Left cardiac atrium (tissue), 4 donors: ENCODE results near the gene HSP90AA1. TPM values are rescaled to one million over a fixed set of nuclear protein-coding genes. Genes with fewer than 3 reads are reported as not detected.
"Not testable (repeated sequence)": the region's sequence is repeated elsewhere in the genome, so short reads cannot be mapped to it uniquely, and the experiment has no call there.

Source experiments
- ATAC-seq, 2 donors: fragments of 200-7000 bp; cut with Tn5 transposase; one replicate each; pipeline ENCODE4 v1.9.1; 2020; ENCODE audit warnings: mild to moderate bottlenecking in 2 of 2, moderate library complexity in 2 of 2
- DNase-seq: peaks from one replicate; pipeline ENCODE4 v3.0.0-alpha.2; 2020
- intact Hi-C, 2 donors: fragments of 100-400 bp; cut with DNase I; formaldehyde crosslinking; loops; one replicate each; pipeline versions ENCODE4 v1.14.1 to v1.15.1; 2022 to 2023
- long read RNA-seq: library from polyadenylated mRNA; unstranded; transcript quantifications from one replicate; pipeline ENCODE4 v2.0.0, GENCODE V29; 2021
- total RNA-seq, 2 donors: library from RNA; stranded (reverse); fragmentation: NEBNext Ultra II Directional; extraction: Animal tissue kit (Norgen Biotek cat#: 25700); gene quantifications; one replicate each; pipeline ENCODE4 v1.2.1, GENCODE V29; 2021
- donor health status: DM: no; HTN: yes; CAD: no.
- donor health status: DM: no; HTN: yes; CAD: no; lungs with severe emphysema.
- donor health status: DM: yes; HTN: yes; CAD: no.
- donor health status: Dilated cardiomyopathy.

The HSP90AA1 gene
- 100 to 1,000 TPM; 395 to 505 TPM for total RNA-seq
- long read RNA-seq, transcript HSP90AA1-201 (11 exons, 3,379 nt) = major isoform, 8 of 76 reads
- long read RNA-seq, partial matches to known transcripts = 64 of 76 reads
- long read RNA-seq, other reads (novel, unspliced or antisense) = 4 of 76 reads

- DNase-seq (peak; percentile 96), ATAC-seq (peak; percentile 91 to 94)
- intact Hi-C loops = loop anchor here in 1 of 2 donors (5.0 kb wide), 2 partner anchors 115 to 230 kb away; partner anchors contain the start of gene ZNF839
These were observed at the start of gene HSP90AA1 for GRCh38 chr14:102086972-102087761. HSP90AA1 (minus strand) TSS chr14:102087044; CDS start chr14:102086378, 666 bp downstream.

GRCh38 chr14:102135456-102135855 is 48.6 kb upstream of the HSP90AA1 start:
- ATAC-seq, intact Hi-C loops, DNase-seq: not testable (repeated sequence)

GRCh38 chr14:102134719-102135118 is 47.9 kb upstream of the HSP90AA1 start:
- intact Hi-C loops, DNase-seq, ATAC-seq: not testable (repeated sequence)

GRCh38 chr14:102134021-102134420 is 47.2 kb upstream of the HSP90AA1 start:
- ATAC-seq, intact Hi-C loops, DNase-seq: not testable (repeated sequence)

- DNase-seq (no peak), ATAC-seq (no peak)
- intact Hi-C loops = no loop called here
These were observed 44.9 kb upstream of the HSP90AA1 start for GRCh38 chr14:102131741-102132140.

- intact Hi-C loops = no loop called here
- ATAC-seq = no peak
- no peak for DNase-seq
These were observed 40.1 kb upstream of the HSP90AA1 start for GRCh38 chr14:102126807-102127455.

GRCh38 chr14:102125546-102125945 is 38.7 kb upstream of the HSP90AA1 start:
- DNase-seq = no peak
- intact Hi-C loops = no loop called here
- ATAC-seq = no peak

- ATAC-seq (no peak), DNase-seq (no peak)
- intact Hi-C loops = no loop called here
These were observed 37.6 kb upstream of the HSP90AA1 start for GRCh38 chr14:102124419-102124818.

- intact Hi-C loops = no loop called here
- ATAC-seq (no peak), DNase-seq (no peak)
These were observed 34.7 kb upstream of the HSP90AA1 start for GRCh38 chr14:102121567-102121966.

GRCh38 chr14:102120888-102121287 is 34.0 kb upstream of the HSP90AA1 start:
- intact Hi-C loops = no loop called here
- ATAC-seq (no peak), DNase-seq (no peak)

GRCh38 chr14:102117852-102118251 is 31.0 kb upstream of the HSP90AA1 start:
- ATAC-seq (no peak), DNase-seq (no peak)
- intact Hi-C loops = no loop called here

- DNase-seq (no peak), ATAC-seq (peak in 1 of 2 donors; percentile 12)
- intact Hi-C loops = no loop called here
These were observed 29.7 kb upstream of the HSP90AA1 start for GRCh38 chr14:102116361-102117180.

GRCh38 chr14:102111101-102111500 is 24.3 kb upstream of the HSP90AA1 start:
- intact Hi-C loops = no loop called here
- DNase-seq (no peak), ATAC-seq (no peak)

GRCh38 chr14:102109332-102109731 is 22.5 kb upstream of the HSP90AA1 start:
- intact Hi-C loops, ATAC-seq, DNase-seq: not testable (repeated sequence)

GRCh38 chr14:102105369-102105768 is 18.5 kb upstream of the HSP90AA1 start:
- intact Hi-C loops = no loop called here
- no peak for ATAC-seq
- DNase-seq = no peak

GRCh38 chr14:102103062-102103695 is 16.3 kb upstream of the HSP90AA1 start:
- intact Hi-C loops = no loop called here
- DNase-seq = no peak
- ATAC-seq = no peak

- intact Hi-C loops = loop anchor here in 1 of 2 donors (5.0 kb wide), 3 partner anchors 35 to 135 kb away; partner anchors contain the start of gene DYNC1H1
- ATAC-seq (no peak), DNase-seq (no peak)
These were observed 10.7 kb upstream of the HSP90AA1 start for GRCh38 chr14:102097441-102098135.

- intact Hi-C loops = loop anchor here in 1 of 2 donors (5.0 kb wide), 3 partner anchors 34 to 134 kb away; partner anchors contain the start of gene DYNC1H1
- ATAC-seq (peak; percentile 91 to 94), DNase-seq (peak; percentile 90)
These were observed 9.8 kb upstream of the HSP90AA1 start for GRCh38 chr14:102096569-102097188.
